Right forelimb (tissue), 1 donor: ENCODE data around the gene CENPS.
"Not testable (repeated sequence)": the region's sequence is repeated elsewhere in the genome, so short reads cannot be mapped to it uniquely, and the experiment has no call there.

Experiments used
- DNase-seq: peaks from one replicate; pipeline ENCODE4 v3.0.0-alpha.2; 2018

CENPS gene

GRCh38 chr1:10430216-10431069 is at the start of gene CENPS:
Gene CENPS, plus strand, starts transcription at chr1:10430433. Its CDS starts 85 bp downstream, at chr1:10430518.
- peak; percentile 94 for DNase-seq

GRCh38 chr1:10380594-10381275 is 49.5 kb upstream of the CENPS start:
- DNase-seq = no peak

- DNase-seq = no peak
Observed at GRCh38 chr1:10383630-10384029, 46.6 kb upstream of the CENPS start.

- no peak for DNase-seq
Observed at GRCh38 chr1:10384219-10384618, 46.0 kb upstream of the CENPS start.

- no peak for DNase-seq
Observed at GRCh38 chr1:10386761-10387676, 43.2 kb upstream of the CENPS start.

GRCh38 chr1:10387677-10388386 is 42.4 kb upstream of the CENPS start:
- peak; percentile 74 for DNase-seq

GRCh38 chr1:10388387-10388715 is 41.9 kb upstream of the CENPS start:
- DNase-seq = no peak

GRCh38 chr1:10389271-10389973 is 40.8 kb upstream of the CENPS start:
- no peak for DNase-seq

- no peak for DNase-seq
Observed at GRCh38 chr1:10396870-10397269, 33.4 kb upstream of the CENPS start.

GRCh38 chr1:10398278-10398733 is 31.9 kb upstream of the CENPS start:
- no peak for DNase-seq

- DNase-seq = peak; percentile 98
Observed at GRCh38 chr1:10398734-10399443, 31.3 kb upstream of the CENPS start, which contains the start of gene PGD. Gene PGD, plus strand, starts transcription at chr1:10399064. Its CDS starts 54 bp downstream, at chr1:10399118.

- DNase-seq = no peak
Observed at GRCh38 chr1:10399444-10399941, 30.7 kb upstream of the CENPS start.

GRCh38 chr1:10400013-10400412 is 30.2 kb upstream of the CENPS start:
- DNase-seq = no peak

- DNase-seq = no peak
Observed at GRCh38 chr1:10401281-10401680, 29.0 kb upstream of the CENPS start.

- no peak for DNase-seq
Observed at GRCh38 chr1:10402729-10403274, 27.4 kb upstream of the CENPS start.

- DNase-seq = no peak
Observed at GRCh38 chr1:10407201-10407600, 23.0 kb upstream of the CENPS start.

- no peak for DNase-seq
Observed at GRCh38 chr1:10415211-10415930, 14.9 kb upstream of the CENPS start.

- not testable (repeated sequence) for DNase-seq
Observed at GRCh38 chr1:10415967-10416366, 14.3 kb upstream of the CENPS start.

GRCh38 chr1:10418741-10419140 is 11.5 kb upstream of the CENPS start:
- DNase-seq = not testable (repeated sequence)

GRCh38 chr1:10419351-10419750 is 10.9 kb upstream of the CENPS start:
- DNase-seq = no peak
